Islet of Langerhans (tissue), 1 donor: ENCODE data around the gene ADH1A.
"Not testable (repeated sequence)": the region's sequence is repeated elsewhere in the genome, so short reads cannot be mapped to it uniquely, and the experiment has no call there.

Experiments used
- FAIRE-seq: peaks from one replicate; lab custom pipeline; 2011; peaks lifted over from hg19 to GRCh38; lab: Jason Lieb, UNC

Gene ADH1A

DNA sequence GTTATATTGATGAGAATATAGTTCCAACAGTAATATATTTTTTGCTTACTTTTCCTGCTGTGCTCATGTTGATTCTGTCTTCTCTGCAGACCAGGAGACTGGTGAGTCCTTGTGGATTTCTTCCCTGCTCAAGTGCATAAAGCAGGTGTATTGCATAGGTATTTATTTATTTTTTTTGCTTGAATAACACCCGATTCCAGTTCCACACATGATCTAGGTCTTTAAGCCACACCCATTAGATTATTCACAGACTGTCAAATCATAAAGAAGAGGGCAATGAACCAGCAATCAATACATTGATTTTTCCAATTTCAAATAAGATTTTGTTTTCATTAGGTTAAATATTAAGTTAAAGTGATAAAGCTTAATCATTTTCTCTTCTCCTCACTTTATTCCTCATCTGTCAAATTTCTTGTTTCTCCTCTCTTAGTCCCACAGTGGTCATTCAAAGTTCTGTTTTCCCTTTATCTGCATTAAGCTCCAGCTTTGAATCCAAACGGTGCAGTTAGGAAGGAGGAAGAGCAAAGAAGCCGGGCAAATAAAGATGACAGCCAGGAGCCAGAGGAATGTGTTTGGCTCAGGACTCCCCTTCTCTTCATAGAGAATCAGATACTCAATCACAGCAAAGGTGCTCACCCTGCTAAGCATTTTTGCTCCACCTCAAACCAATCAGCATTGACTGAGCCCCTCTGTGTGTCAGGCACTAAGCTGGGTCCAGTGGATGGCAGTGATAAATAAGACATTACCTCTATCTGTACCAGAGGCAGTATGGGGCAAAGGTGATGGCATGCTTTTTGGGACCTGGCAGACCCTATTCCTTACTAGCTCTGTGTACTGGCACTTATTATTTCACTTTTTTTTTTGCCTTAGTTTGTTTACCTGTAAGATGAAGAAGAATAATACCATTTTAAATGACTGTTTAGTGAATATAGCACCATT lies at the start of gene ADH1A:
Gene ADH1A, minus strand, starts transcription at position 138 of the 939 bp plus-strand sequence. Its CDS starts 71 bp downstream, at position 67.
- no peak for FAIRE-seq

DNA sequence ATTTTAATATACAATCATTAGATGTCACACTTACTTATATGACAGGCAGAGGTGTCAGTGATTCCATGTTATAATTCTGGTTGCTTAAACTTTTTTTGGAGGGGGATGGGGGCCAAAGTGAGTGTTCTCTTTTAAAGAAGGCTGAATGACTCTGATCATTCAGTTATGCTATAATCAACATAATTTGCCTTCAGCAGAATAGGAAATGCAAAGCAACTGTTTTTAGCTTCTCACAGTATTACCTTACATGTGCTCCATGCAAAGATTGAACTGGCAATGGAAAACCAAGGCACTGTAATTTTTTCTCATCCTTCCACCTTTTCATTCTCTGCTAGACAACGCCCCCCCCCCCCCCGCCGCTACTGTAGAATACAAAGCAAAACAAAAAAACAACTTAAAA lies 48.4 kb upstream of the ADH1A start:
- FAIRE-seq: no peak

DNA sequence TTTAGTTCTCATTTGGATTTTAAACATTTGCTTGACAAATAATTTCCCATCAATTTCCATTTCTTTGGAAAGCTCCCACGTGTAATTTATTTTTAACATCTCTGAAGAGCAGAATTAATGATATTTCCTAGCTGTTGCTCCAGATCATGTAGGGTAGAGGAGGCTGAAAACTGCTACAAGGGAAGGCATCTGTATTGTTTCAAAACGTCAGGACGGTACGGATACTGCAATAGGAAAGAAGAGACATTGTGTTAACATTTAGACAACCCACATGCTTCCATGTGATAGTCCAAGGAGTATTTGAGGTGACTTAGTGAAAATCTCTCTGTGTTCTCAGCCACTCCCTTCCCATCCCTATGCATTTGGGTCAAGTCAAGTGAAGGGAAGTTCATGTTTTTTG lies 45.8 kb upstream of the ADH1A start:
- no peak for FAIRE-seq

DNA sequence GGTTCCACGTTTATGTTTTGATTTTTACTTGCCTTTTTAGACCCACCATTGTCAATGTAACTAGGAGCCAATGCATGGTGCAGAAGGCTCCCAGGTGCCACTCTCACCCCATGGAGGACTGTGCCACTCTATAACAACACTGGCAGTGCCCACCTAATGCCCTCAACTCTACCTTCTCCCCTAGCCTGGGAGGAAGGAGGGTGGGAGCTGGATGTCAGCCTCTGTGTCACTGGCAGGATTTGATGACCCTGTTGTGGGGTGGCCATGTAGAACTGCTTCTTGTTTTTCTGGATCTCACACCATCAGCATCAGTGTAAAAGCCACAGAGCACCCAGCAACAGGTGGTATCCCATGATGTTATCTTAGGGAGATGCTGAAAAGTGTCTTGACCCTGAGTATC lies 44.1 kb upstream of the ADH1A start:
- no peak for FAIRE-seq

DNA sequence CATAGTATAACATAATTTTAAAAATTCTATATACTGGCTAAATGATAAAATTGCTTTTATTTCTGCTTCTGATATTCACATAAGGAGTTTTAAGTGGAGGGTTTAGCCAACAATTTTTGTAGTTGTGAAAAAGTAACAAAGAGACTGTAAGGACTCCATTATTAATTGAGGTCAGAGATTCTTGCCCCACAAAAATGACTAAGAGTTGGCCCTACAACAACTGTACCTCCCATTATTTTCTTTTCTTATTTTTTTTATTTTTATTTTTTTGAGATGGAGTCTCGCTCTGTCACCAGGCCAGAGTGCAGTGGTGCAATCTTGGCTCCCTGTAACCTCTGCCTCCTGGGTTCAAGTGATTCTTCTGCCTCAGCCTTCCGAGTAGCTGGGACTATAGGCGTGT lies 39.9 kb upstream of the ADH1A start:
- FAIRE-seq: no peak

DNA sequence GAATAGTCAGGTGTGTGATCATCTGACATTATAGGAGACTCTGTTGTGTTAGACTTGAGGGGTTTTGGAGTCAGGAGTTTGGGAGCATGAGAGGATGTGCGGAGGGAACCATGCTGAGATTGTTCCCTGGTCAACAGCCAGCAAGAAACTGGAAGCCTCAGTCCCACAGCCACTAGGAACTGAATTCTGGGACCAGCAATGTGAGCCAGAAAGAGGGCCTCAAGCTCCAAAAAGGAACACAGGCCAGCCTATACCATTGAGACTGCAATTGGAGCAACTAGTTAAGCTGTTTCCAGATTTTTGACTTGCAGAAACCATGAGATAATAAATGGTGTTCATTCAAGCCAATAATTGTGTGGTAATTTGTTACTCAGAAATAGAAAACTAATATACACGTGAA lies 39.1 kb upstream of the ADH1A start:
- no peak for FAIRE-seq

DNA sequence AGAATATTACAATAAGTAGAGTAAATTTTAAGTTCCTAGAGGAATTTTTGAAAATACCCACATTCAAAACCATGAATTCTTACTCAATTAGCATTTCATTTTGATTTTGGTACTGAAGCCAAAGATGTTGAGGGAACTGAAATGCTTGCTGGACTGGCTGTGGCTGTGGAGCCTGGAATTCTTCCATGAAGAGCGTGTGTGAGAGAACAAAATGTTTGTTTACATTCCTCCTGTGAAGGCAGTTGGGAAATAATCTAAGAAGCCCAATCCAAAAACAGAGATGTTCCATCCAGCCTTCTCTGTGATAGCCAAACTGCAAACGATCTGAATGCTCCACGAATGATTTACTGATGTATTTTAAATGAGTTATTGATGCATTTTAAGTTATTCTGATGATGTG lies 34.2 kb upstream of the ADH1A start:
- FAIRE-seq: no peak

DNA sequence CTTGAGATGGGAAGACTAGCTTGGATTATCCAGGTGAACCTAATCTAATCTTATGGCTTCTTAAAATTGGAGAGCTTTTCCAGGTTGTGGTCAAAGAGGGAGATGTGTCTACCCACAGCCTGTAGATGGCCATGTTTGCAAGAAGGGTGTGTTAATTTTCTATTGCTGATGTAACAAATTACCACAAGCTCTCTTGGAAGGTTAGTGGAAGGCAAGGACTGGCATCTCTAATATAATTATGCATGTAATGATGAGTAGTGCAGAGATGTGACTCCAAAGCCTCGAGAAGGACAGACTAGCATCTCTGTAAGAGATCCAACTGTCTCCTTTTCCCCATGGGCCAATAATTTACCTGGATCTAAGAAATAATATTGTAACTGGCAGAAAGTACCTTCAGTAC lies 33.6 kb upstream of the ADH1A start:
- FAIRE-seq: no peak

DNA sequence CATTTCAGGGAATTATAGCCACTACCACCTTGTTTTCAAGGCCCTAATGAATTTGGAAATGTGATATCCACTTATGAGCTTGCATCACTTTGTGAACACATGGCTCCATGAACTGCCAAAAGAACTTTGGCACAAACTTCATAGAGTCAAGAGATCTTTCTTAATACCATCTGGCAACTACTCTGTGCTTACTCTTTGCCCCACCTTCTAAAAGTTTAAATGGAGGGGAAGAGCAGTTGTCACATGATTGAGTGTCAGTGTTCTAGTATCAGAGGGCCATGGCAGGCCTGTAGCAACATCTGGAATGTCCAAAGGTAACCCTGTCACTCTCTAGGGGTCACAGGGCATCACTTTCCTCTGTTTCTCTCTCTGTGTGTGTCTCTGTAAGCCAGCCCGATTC lies 33.0 kb upstream of the ADH1A start:
- no peak for FAIRE-seq

DNA sequence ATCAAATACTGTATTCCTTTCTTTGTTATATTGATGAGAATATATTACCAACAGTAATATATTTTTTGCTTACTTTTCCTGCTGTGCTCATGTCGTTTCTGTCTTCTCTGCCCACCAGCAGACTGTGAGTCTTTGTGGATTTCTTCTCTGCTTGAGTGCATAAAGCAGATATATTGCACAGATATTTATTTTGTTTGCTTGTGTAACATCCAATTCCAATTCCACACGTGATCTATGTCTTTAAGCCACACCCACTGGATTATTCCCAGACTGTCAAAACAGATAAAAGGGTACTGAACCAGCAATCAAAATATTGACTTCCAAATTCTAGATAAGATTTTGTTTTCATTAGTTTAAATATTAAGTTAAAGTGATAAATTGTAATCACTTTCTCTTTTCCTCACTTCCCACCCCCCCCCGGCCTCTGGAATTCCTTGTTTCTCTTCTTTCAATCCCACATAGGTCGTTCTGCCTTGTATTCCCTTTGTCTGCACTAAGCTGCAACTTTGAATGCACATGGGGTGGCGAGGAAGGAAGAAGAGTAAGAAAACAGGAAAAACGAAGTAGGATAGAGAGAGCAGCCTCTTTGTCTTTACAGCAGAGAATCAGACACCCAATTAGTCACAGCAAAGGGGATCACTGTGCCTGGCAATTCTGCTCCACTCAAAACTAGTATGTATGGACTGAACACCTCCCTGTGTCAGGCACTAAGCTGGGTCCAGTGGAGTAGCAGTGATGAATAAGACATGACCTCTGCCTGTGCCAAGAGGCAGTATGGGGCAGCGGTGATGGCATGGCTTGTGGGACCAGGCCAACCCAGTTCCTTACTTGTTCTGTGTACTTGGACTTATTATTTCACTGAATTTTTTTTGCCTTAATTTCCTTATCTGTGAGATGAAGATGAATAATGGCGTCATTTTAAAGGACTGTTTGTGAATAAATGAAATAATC lies 30.7 kb upstream of the ADH1A start, which contains the start of gene ADH1B:
Gene ADH1B, minus strand, starts transcription at position 161 of the 951 bp plus-strand sequence. Its CDS starts 70 bp downstream, at position 91.
- no peak for FAIRE-seq

DNA sequence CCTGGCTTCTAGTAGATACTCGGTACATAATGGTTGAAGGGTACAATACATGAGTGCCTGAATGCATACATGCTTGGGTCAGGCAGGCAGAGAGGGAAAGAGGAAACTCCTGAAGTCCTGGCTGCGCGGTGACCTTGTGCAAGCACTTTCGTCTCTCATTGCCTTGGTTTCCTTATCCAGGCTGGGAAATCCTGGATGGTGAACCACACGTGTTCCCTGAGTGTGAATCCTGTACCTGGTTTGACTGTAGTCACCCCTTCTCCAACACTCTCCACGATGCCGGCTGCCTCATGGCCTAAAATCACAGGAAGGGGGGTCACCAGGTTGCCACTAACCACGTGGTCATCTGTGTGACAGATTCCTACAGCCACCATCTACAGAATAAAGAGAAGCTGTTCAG lies 27.0 kb upstream of the ADH1A start:
- not testable (repeated sequence) for FAIRE-seq

DNA sequence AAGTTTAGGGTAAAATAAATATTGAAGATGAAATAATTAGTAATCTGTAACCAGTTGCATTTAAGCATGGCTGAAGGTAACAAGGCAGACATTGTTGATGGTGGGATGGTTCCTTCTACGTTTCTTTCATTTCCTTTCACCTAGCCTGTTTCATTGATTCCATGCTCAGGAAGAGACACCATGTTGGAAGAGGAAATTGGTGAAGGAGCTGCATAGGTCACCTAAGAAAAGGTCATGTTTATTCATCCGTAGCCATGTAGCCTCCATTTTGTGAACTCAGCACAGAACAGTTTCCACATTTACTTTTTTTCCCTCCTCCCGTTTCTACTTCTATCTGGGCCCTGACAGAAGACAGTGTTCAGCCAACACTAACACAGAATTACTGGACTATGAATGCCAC lies 26.6 kb upstream of the ADH1A start:
- FAIRE-seq: no peak

DNA sequence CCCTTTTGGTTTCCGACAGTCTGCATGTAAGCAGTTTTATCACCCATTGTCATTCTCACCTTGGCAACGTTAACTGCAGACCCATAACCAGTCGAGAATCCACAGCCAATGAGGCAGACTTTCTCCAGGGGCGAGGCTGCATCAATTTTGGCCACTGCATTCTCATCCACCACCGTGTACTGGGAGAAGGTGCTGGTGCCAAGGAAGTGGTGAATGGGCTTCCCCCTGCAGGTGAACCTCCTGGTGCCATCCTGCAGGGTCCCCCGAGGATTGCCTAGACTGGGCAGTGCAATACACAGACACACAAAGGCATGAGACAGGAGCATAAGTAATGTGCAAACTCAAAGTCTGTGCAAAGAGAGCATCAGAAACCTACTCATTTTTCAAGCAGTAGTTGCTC lies 25.1 kb upstream of the ADH1A start:
- no peak for FAIRE-seq

DNA sequence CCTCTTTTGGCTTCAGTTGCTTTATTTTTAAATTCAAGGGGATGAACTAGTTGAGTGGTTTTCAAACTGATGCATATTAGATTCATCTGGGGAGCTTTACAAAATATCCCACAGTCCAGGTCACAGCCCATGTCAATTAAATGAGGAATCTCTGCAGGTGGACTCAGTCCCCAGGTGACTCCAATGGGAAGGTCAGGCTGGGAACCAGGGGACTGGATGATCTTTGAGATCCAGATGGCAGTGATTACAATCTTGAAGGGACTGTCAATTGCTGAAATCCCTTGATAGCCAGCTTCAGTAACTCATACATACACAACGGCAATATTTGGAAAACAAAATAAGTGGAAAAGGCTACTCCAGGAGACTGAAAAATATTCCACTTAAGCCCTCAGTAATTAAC lies 23.4 kb upstream of the ADH1A start:
- no peak for FAIRE-seq

DNA sequence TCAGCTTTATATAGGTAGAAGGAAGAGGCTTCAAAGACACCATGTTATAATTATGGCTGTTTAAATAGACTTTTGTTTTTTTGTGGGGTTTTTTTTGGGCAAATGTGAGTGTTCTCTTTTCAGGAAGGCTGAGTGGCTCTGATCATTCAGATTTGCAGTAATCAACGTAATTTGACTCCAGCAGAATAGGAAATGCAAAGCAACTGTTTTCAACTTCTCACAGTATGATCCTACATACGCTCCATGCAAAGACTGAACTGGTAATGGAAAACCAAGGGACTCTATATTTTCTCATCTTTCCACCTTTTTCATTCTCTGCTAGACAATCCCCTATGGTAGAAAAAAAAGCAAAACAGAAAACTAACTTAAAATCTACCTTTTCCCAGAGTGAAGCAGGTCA lies 19.6 kb upstream of the ADH1A start:
- FAIRE-seq: no peak

DNA sequence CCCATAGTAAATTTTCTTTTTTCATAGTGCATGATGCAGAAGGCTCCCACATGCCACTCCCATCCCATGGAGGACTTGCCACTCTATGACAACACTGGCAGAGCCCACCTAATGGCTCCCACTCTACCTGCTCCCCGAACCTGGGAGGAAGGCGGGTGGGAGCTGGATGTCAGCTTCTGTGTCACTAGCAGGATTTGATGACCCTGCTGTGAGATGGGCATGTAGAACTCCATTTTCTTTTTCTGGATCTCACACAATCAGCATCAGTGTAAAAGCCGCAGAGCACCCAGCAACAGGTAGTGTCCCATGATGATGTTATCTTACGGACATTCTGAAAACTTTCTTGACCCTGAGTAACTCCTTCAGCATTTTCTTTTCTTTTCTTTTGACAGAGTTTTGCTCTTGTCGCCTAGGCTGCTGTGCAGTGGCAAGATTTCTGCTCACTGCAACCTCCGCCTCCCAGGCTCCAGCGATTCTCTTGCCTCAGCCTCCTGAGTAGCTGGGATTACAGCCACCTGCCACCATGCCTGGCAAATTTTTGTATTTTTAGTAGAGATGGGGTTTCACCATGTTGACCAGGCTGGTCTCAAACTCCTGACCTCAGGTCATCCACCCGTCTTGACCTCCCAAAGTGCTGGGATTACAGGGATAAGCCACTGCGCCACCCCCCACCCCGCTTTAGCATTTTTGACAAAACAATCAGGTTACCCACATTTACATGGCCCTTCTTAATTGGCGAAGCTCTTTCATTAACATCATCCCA lies 15.0 kb upstream of the ADH1A start:
- no peak for FAIRE-seq

DNA sequence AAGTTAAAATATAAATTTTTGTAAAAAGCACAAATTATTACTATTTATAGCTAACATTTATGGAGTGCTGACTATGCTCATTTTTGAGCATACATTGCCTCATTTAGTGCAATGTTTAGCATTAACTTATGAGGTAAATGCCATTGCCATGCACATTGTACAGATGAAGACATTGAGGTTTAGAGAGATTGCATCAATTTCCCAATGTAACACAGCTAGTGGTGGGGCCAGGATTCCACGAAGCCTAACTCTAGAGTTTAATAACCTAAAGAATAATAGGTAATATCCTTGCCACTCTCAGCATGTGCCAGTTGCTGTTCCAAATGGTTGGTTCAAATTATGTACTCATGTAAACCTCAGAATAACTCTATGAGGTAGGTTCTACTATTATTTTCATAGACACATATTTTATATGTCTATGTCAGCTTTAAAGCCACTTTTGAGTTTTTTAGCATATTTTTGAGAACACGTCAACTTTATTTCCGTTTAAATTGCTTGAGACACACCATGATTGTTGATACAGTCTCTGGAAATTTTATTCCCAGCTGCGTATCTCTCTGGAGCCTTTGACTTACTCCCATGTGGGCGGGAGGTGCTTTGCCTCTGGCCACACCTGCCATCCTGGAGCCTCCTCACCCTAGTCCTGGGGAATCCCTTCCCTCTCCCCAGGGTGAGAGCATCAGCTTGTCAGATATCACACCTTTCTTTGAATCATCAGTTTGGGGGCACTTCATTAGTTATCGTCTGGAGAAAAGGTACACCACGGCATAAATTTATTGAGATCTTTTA lies 10.8 kb upstream of the ADH1A start:
- no peak for FAIRE-seq

DNA sequence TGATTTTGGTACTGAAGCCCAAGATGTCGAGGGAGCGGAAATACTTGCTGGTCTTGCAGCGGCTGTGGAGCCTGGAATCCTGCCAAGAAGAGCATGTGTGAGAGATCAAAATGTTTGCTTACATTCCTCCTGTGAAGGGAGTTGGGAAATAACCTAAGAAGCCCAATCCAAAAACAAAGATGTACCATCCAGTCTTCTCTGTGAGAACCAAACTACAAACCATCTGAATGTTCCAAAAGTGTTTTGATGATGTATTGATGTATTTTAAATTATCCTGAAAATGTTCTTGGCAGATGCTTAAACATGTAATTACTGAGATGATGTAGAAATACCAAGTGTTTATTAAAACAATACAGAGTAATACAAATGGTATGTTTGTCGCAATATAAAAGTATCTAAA lies 10.1 kb upstream of the ADH1A start:
- FAIRE-seq: peak; percentile 9

DNA sequence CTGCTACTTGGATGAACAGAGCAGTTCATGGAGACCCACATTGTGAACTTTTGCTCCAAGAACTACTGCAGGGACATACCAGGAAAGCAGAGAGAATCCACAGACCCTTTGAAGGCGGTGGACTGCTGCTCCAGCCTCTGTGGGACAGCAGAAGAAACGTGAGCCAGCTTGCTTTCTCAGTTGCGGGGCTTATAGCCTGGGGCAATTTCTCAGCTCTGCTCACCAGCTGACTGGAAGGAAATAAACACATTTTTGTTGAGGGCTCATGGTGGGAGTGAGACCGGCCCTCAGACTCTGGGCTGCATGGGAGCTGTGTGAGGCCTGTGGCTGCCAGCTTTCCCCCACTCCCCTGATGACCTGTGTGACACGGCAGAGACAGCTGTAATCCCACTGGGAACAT lies 2.6 kb upstream of the ADH1A start:
- FAIRE-seq: no peak

DNA sequence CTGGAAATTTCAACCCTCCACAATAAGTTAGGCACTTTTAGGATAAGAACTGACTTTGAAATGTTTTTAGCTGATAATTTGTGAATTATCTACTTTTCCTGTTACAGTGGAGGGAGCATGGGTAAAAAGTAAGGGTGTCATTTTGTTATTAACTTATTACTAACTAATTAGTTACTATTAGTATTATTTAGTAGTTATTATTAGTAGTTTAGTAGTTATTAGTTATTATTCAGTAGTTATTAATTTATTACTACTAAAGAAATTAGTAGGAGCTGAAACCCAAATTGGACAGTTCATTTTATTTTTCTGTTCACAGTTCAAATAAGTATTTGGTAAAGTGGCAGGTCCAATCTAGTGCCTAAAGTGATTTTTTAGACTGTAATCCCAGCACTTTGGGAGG lies 5.4 kb downstream of the ADH1A start:
- no peak for FAIRE-seq

DNA sequence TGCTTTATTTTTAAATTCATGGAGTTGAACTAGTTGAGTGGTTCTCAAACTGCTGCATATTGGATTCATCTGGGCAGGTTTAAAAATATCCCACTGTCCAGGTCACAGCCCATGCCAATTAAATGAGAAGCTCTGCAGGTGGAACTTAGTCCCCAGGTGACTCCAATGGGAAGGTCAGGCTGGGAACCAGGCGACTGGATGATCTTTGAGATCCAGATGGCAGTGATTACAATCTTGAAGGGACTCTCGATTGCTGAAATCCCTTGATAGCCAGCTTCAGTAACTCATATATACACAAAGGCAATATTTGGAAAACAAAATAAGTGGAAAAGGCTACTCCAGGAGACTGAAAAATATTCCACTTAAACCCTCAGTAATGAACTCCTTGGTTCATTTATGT lies 8.1 kb downstream of the ADH1A start:
- FAIRE-seq: no peak
